Fibroblast of lung (primary cell): ENCODE measurements around the gene MAPK8IP3. TPM values are rescaled to one million over a fixed set of nuclear protein-coding genes. Genes with fewer than 3 reads are reported as not detected.
"Not testable (repeated sequence)": the region's sequence is repeated elsewhere in the genome, so short reads cannot be mapped to it uniquely, and the experiment has no call there.

Experiments used
- DNase-seq, 2 donors: peaks; one replicate each; pipeline versions ENCODE4 v3.0.0 to v3.0.0-alpha.2; 2010; ENCODE audit warnings: low read depth in 2 of 2
- H2AFZ ChIP-seq: 2 replicates; pipeline ENCODE4 v1.5.1; 2012; ENCODE audit warnings: low read length, control low read depth, inconsistent platforms
- H3K27ac ChIP-seq: 2 replicates; pipeline ENCODE4 v1.5.1; 2011; ENCODE audit warnings: low read length, control low read depth; ENCODE audit not compliant: insufficient read depth
- H3K27me3 ChIP-seq: 2 replicates; pipeline ENCODE4 v1.5.1; 2011; ENCODE audit warnings: mild to moderate bottlenecking, low read length; ENCODE audit not compliant: control insufficient read depth, insufficient read depth
- H3K36me3 ChIP-seq: 2 replicates; pipeline ENCODE4 v1.5.1; 2011; ENCODE audit warnings: low read length; ENCODE audit not compliant: control insufficient read depth, insufficient read depth
- H3K4me1 ChIP-seq: 2 replicates; pipeline ENCODE4 v1.5.1; 2011; ENCODE audit warnings: low read length; ENCODE audit not compliant: control insufficient read depth, insufficient read depth; ENCODE audit errors: extremely low read depth
- H3K4me2 ChIP-seq: 2 replicates; pipeline ENCODE4 v1.5.1; 2011; ENCODE audit warnings: low read length, control low read depth; ENCODE audit not compliant: insufficient read depth; ENCODE audit errors: extremely low read depth
- H3K4me3 ChIP-seq, 4 experiments: fragments of 200-600 bp in 1 of 4; sonication (generic) in 1 of 4; replicated peaks in 1 of 4; 2 replicates each; pipeline ENCODE4 v1.5.1; 2011 to 2016; ENCODE audit warnings: low read length in 4 of 4, low read depth in 3 of 4, mild to moderate bottlenecking in 3 of 4, control low read depth in 2 of 4, inconsistent platforms in 1 of 4, mixed read lengths in 1 of 4; ENCODE audit not compliant: insufficient read depth in 1 of 4; ENCODE audit errors: control extremely low read depth in 1 of 4
- H3K79me2 ChIP-seq: 2 replicates; pipeline ENCODE4 v1.5.1; 2012; ENCODE audit warnings: mild to moderate bottlenecking, low read length, inconsistent platforms; ENCODE audit not compliant: control insufficient read depth, insufficient read depth
- H3K9ac ChIP-seq: 2 replicates; pipeline ENCODE4 v1.5.1; 2011; ENCODE audit warnings: mild to moderate bottlenecking, low read length, control low read depth; ENCODE audit not compliant: insufficient read depth
- H3K9me3 ChIP-seq: 2 replicates; pipeline ENCODE4 v1.5.1; 2012; ENCODE audit warnings: low read depth, low read length; ENCODE audit not compliant: control insufficient read depth, insufficient read depth
- H4K20me1 ChIP-seq: 2 replicates; pipeline ENCODE4 v1.5.1; 2011; ENCODE audit warnings: low read length; ENCODE audit not compliant: control insufficient read depth, insufficient read depth; ENCODE audit errors: extremely low read depth
- EZH2 ChIP-seq: IDR thresholded peaks from 2 replicates; pipeline ENCODE4 v1.5.1; 2012; ENCODE audit warnings: low read length, control low read depth, mild to moderate bottlenecking; ENCODE audit errors: missing control alignments
- polyA plus RNA-seq, 2 donors: library from polyadenylated mRNA; depleted of rRNA in 1 of 2; stranded (reverse) in 1 of 2; unstranded in 1 of 2; fragments of >200 nt; gene quantifications; 2 replicates each; pipeline ENCODE4 v1.2.1, GENCODE V29; 2011 to 2012; ENCODE audit warnings: missing spikeins in 1 of 2
- total RNA-seq: library from RNA; depleted of rRNA; stranded (reverse); fragments of >200 nt; gene quantifications from 2 replicates; pipeline ENCODE4 v1.2.1, GENCODE V29; 2014
- TF ChIP-seq, protein P1 (sequence below), 2 donors: IDR thresholded peaks in 1 of 2; conservative IDR thresholded peaks in 1 of 2; 1 replicate in 1 of 2; 2 replicates in 1 of 2; pipeline ENCODE4 v1.5.1; 2011 to 2012; ENCODE audit warnings: low read length in 2 of 2, control low read depth in 1 of 2, inconsistent platforms in 1 of 2, low read depth in 1 of 2, mild to moderate bottlenecking in 1 of 2

Gene MAPK8IP3
- total and polyA plus RNA-seq, 2 donors (not counting 1 experiment from before 2014, with no cell fraction given), result 9.4 to 36.3 TPM

DNA sequence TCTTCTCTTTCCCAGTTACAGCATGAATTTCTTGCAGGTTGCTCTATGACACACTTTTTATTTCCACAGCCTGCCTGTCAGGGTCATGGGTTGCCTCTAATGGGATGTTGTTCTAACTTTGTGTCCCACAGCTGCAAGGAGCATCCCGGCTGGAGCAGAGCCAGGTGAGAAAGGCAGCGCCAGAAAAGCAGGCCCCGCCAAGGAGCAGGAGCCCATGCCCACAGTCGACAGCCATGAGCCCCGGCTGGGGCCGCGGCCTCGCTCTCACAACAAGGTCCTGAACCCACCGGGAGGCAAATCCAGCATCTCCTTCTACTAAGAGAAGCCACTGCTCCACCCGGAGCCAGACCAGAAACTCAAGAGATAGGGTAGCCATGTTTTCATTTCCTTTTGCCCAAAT is 7.3 kb upstream of the MAPK8IP3 start:
- Histone ChIP-seq H3K9me3 (no peaks in the 10 kb centered on the region), H3K27me3 (no peaks in the 10 kb centered on the region), H3K36me3 (peaks cover 11% of the 10 kb centered on the region), H2AFZ (no peak overlapping the region), H3K4me2 (no peak overlapping the region), H3K4me3 (no peak overlapping the region), H3K4me1 (no peaks in the 10 kb centered on the region), H3K9ac (no peak overlapping the region), H3K27ac (no peak overlapping the region), H3K79me2 (no peaks in the 10 kb centered on the region), H4K20me1 (no peaks in the 10 kb centered on the region)
- no peak for DNase-seq
- TF ChIP-seq, protein P1, sequence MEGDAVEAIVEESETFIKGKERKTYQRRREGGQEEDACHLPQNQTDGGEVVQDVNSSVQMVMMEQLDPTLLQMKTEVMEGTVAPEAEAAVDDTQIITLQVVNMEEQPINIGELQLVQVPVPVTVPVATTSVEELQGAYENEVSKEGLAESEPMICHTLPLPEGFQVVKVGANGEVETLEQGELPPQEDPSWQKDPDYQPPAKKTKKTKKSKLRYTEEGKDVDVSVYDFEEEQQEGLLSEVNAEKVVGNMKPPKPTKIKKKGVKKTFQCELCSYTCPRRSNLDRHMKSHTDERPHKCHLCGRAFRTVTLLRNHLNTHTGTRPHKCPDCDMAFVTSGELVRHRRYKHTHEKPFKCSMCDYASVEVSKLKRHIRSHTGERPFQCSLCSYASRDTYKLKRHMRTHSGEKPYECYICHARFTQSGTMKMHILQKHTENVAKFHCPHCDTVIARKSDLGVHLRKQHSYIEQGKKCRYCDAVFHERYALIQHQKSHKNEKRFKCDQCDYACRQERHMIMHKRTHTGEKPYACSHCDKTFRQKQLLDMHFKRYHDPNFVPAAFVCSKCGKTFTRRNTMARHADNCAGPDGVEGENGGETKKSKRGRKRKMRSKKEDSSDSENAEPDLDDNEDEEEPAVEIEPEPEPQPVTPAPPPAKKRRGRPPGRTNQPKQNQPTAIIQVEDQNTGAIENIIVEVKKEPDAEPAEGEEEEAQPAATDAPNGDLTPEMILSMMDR (conservative IDR thresholded peaks at IDR 0.05 in 1 of 2, IDR thresholded peaks at IDR 0.05 in 1 of 2; ENCODE audit: low read depth in 1 of 2, low read length in 2 of 2), result no peak

- Histone ChIP-seq H3K4me1 (no peaks in the 10 kb centered on the region), H3K9me3 (no peaks in the 10 kb centered on the region), H3K36me3 (peaks cover 11% of the 10 kb centered on the region), H3K9ac (no peak overlapping the region), H4K20me1 (no peaks in the 10 kb centered on the region), H3K4me2 (no peak overlapping the region), H2AFZ (no peak overlapping the region), H3K4me3 (no peak overlapping the region), H3K27ac (no peak overlapping the region), H3K79me2 (no peaks in the 10 kb centered on the region), H3K27me3 (no peaks in the 10 kb centered on the region)
- TF ChIP-seq, protein P1 (conservative IDR thresholded peaks at IDR 0.05 in 1 of 2, IDR thresholded peaks at IDR 0.05 in 1 of 2; ENCODE audit: low read depth in 1 of 2, low read length in 2 of 2), result no peak
- no peak for TF ChIP-seq EZH2
- no peak for DNase-seq
These were observed 5.7 kb upstream of the MAPK8IP3 start for GRCh38 chr16:1700246-1700645.

- Histone ChIP-seq H3K9ac (no peak overlapping the region), H2AFZ (no peak overlapping the region), H3K27ac (no peak overlapping the region), H3K4me1 (no peaks in the 10 kb centered on the region), H3K36me3 (peaks cover 11% of the 10 kb centered on the region), H3K9me3 (no peaks in the 10 kb centered on the region), H3K79me2 (peaks cover 3% of the 10 kb centered on the region), H3K4me3 (no peak overlapping the region), H3K27me3 (no peaks in the 10 kb centered on the region), H3K4me2 (no peak overlapping the region), H4K20me1 (no peaks in the 10 kb centered on the region)
- TF ChIP-seq EZH2, result no peak
- TF ChIP-seq, protein P1 (conservative IDR thresholded peaks at IDR 0.05 in 1 of 2, IDR thresholded peaks at IDR 0.05 in 1 of 2; ENCODE audit: low read depth in 1 of 2, low read length in 2 of 2), result no peak
- no peak for DNase-seq
These were observed 4.6 kb upstream of the MAPK8IP3 start for GRCh38 chr16:1701216-1701878.

GRCh38 chr16:1705324-1705687 is 689 bp upstream of the MAPK8IP3 start:
- Histone ChIP-seq H3K79me2 (peaks cover 39% of the 10 kb centered on the region), H3K9ac (peak overlapping the region; percentile 84), H3K4me3 (peak overlapping the region; percentile 85 to 98 (median 88)), H2AFZ (peak overlapping the region; percentile 88), H3K4me2 (peak overlapping the region; percentile 92), H3K27ac (peak overlapping the region; percentile 93)
- not testable (repeated sequence) for H3K36me3 ChIP-seq, H3K9me3 ChIP-seq, H3K4me1 ChIP-seq, H4K20me1 ChIP-seq, H3K27me3 ChIP-seq
- peak in 1 of 2 donors; percentile 39 for DNase-seq
